ENCODE measurements around the gene SULT2B1.
"Not testable (repeated sequence)": the region's sequence is repeated elsewhere in the genome, so short reads cannot be mapped to it uniquely, and the experiment has no call there.

SULT2B1 gene

DNA sequence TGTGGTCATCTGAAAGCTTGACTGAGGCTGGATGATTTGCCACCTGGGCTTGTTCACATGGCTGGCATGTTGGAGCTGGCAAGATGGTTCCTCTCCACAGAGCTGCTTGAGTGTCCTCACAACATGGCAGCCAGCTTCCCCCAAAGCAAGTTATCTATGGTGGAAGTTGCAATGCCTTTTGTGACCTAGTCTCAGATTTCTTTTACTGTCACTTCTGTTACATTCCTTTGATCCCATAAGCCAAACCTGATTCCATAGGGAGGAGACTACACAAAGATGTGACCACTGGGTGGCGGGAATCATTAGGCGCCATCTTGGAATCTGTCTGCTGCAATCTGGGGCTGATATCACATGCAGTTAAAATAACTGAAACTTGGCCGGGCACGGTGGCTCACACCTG lies 22.8 kb upstream of the SULT2B1 start:
- no peak for DNase-seq (ENCODE audit: low read depth, low spot score)

DNA sequence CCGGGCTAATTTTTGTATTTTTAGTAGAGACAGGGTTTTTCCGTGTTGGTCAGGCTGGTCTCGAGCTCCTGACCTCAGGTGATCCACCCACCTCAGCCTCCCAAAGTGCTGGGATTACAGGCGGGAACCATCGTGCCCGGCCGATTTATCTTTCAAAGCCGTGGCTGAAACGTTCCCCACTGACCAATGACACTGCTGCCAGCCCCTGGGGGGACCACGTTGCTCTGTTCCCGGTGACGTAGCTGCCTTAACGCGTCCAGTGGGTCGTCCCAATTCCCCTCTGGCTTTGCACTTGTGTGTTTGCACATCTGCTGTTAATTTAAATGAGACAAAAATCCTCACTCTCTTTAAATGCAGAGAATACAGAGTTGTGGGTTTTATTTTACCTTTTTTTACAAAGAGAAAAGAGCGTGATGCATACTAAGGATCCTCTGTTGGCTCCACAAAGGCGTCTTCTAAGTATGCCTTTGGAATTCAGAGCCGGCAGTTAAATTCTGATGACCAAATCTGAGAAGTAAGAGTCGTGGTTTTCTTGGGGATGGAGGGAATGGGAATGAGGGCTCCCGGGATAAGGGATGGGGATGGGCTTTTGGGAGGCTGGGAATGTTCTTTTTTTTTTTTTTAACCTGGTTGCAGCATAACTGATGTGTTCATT lies 21.8 kb upstream of the SULT2B1 start:
- DNase-seq (ENCODE audit: low read depth, low spot score), result no peak

DNA sequence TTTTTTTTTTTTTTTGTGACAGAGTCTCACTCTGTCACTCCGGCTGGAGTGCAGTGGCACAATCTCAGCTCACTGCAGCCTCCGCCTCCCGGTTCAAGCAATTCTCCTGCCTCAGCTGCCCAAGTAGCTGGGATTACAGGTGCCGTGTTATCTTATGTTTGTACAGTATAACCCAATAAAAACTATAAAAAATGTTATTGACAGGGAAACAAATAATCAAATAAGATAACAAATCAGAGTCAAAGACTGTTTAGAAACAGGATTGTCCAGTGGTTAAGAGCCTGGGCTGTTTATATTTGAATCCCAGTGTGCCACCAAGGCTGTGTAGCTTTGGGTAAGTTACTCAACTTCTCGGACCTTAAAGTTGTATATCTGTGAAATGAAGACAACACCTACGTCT lies 21.2 kb upstream of the SULT2B1 start:
- DNase-seq (ENCODE audit: low read depth, low spot score), result no peak

DNA sequence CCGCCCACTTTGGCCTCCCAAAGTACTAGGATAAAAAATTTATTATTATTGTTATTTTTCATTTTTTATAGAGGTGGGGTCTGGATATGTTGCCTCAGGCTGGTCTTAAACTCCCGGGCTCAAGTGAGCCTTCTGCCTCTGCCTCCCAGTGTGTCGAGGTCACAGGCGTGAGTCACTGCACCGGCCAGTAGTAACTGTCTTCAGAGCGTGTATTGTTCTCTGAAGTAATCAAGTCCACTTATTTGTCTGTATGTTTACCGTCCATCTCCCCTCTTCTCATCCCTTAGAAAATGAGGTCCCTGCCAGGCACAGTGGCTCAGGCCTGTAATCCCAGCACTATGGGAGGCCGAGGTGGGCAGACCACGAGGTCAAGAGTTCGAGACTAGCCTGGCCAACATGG lies 18.2 kb upstream of the SULT2B1 start:
- no peak for DNase-seq (ENCODE audit: low read depth, low spot score)

DNA sequence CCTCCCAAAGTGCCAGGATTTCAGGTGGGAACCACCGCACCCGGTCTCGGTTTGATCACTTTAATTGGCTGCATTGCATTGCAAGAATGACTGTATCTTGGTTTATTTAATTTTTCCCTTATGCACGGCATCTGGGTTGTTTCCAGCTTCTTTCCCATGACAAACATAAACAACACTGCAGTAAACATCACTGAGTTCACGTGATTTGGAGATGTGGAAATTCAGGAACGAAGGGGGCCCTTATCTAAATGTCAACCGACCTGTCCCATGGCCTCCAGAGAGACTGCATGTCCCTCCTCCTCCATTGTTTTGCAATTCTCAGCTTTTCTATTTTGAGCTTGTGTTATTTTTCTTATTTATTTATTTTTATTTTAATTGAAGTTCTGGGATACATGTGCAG lies 14.4 kb upstream of the SULT2B1 start:
- DNase-seq (ENCODE audit: low read depth, low spot score), result no peak

DNA sequence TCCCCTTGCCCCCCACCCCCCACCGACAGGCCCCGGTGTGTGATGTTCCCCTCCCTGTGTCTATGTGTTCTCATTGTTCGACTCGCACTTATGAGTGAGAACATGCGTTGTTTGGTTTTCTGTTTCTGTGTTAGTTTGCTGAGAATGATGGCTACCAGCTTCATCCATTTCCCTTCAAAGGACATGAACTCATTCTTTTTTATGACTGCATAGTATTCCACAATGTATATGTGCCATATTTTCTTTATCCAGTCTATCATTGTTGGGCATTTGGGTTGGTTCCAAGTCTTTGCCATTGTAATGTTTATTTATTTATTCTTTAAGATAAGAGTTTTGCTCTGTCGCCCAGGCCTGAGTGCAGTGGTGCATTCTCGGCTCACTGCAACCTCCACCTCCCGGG lies 13.9 kb upstream of the SULT2B1 start:
- not testable (repeated sequence) for DNase-seq (ENCODE audit: low read depth, low spot score)

DNA sequence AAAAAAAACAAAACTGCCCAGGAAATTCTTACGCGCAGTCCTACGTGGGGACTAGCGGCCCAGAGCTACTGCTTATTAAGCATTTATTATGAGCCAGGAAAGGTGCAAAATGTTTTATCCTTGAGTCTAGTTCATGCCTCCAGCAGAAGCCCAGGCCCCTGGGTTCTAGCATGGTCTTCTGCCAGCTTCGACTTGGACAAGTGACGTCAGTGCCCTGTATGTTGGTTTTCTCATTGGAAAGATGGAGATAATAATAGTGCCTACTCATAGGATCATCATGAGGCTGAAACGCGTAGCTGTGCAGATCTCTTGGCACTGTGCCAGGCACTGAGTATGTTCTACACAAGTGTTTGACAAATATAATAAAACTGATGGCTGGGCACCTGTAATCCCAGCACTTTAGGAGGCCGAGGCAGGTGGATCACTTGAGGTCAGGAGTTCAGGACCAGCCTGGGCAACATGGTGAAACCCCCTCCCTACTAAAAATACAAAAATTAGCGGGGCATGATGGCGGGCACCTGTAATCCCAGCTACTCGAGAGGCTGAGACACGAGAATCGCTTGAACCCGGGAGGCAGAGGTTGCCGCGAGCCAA lies 12.4 kb upstream of the SULT2B1 start:
- DNase-seq (ENCODE audit: low read depth, low spot score), result no peak

DNA sequence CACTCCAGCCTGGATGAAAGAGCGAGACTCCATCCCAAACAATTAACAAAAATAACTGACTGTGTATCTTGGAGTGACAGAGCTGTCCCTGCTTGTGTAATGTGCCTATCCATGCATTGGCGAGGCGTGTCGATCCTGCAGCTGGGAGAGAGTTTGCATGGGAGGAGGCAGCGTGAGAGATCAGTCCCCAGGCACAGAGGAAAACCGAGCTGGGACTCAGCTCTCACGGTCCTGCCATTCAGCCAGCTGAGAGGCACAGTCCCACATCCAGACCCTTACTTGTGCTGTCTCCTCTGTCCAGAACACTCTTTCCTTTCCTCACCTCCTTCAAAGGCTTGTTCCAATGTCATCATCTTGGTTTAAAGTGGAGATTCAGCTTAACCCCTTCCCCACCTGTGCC lies 11.9 kb upstream of the SULT2B1 start:
- DNase-seq (ENCODE audit: low read depth, low spot score), result no peak

DNA sequence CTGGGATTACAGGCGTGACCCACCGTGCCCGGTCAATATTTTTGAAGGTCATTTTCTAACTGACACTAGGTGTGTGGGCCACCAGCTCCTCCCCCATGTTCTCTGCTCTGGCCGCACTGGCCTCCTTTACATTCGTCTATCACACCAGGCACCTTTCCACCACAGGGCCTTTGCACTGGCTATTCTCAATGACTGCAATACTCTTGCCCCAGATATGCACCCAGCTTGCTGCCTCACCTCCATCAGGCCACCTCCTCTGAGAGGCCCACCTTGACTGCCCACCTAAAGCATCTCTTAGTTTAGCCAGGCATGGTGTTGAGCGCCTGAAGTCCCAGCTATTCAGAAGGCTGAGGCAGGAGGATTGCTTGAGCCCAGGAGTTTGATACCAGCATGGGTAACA lies 10.2 kb upstream of the SULT2B1 start:
- no peak for DNase-seq (ENCODE audit: low read depth, low spot score)

DNA sequence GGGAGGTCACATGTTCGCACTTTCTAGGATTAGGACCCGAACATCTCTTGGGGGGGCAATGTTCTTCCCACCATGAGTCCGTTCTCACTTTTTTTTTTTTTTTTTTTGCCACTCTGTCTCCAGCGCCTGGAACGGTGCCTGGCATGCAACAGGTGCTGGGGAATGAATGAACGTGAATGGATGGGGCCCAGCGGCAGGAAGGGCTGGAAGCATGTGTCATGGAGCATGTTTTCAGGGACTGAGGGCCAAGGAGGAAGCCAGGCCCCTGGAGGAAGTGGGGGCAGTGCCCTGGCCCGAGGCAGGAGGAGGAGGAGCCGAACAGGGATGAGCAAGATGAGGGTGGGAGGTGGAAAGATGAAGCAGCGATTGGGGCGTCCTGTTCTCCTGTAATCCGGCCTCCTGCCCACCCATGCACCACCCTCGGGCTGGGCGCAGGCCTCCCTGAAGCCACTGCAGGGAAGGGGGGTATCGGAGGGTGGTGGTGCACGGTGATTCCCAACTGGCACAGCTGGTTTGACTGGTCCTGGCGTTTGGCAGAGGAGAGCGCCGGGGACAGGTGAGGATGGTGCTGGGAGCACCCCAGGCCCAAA lies 8.8 kb upstream of the SULT2B1 start:
- no peak for DNase-seq (ENCODE audit: low read depth, low spot score)

DNA sequence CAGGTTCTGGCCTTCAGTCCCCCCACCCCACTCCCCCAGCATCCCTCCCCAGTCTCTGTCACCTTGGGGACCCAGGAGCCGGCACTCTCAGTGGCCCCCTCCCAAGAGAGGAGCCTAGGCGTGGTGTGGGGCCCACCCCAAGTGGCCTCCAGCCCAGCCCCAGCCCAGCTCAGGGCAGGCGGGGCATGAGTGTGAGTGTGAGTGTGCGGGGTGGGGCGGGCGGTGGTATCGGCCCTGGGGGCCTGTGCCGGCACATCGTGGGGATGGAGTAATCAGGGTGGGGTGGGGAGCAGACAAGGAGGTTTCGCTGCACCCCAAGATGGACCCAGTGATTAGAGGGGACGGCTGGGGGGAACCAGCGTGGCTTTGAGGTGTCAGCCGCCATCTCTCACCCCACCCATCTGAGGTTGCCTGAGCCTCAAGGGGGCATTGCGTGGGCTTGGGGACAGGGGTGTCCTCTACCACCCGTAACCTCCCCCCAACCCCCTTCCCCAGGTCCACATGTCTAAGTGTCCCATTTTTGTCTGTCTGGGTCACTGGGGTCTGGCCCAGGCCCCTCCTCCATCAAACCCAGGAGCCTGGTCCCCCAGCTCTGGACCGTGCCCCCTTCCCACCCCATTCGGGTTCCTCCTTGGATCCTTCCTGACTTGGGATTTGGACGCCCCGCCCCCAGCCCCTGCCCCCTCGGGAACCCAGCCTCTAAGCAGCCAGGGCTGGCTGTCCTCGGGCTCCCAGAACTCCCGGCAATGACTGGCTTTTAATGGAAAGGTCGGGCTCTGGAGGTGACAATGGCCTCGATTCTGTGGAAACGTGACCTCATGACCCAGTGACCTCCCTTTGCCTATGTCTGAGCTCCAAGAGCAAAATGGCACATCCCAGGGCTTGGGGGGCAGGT lies 6.9 kb upstream of the SULT2B1 start:
- no peak for DNase-seq (ENCODE audit: low read depth, low spot score)

DNA sequence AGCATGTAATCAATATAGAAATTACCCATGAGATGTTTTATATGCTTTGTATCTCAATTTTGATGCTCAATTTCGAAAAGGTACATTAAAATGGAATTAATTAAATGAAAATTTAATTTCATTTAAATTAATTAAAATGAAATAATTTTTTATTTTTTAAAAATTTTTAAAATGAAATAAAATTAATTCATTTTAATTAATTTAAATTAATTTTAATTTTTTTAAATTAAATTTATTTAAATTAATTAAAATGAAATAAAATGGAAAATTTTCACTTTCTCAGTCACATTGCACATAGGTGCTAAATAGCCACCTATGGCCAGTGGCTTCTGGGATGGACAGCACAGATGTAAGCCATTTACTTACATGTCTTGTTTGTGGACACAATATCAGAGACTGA lies 4.2 kb upstream of the SULT2B1 start:
- DNase-seq (ENCODE audit: low read depth, low spot score), result no peak

DNA sequence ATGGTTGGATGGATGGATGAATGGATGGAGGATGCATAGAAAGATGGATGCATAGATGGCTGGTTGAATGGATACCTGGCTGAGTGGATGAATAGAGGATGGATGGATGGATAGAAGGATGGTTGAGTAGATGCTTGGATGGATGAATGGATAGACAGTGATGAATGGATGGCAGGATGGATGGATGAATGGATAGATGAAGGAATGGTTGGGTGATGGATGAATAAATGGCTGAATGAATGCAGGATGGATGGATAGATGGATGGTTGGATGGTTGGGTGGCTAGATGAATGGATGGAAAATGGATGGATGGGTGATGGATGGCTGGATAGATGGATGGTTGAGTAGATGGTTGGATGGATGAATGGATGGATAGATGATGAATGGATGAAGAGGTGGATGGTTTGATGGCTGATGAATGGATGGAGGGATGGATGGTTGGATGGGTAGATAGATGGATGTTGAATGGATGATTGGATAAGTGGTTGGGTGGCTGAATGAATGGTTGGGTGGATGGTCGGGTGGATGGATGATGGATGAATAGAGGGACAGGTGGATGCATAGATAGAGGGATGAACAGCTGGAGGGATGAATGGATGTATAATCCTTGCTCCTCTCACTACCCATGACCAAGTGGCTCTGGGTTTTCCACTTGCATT lies 3.6 kb upstream of the SULT2B1 start:
- DNase-seq (ENCODE audit: low read depth, low spot score), result no peak

DNA sequence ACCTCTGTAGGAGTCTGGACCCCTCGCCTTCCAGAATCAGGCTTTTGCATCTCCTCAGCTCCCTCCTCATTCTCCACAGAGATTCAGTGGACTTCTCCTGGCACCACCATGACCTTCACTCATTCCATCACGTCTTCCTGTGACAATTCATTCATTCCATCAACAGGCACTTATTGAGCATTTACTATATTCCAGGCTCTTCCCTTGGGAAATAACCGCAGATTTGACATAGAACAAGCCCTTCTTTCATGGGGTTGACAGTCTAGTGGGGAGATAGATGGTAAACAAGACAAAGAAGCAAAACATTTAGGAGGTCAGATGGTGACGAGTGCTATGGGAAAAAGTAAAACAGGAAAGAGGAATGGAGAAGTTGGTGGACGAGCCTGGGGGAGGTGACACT lies 2.6 kb upstream of the SULT2B1 start:
- DNase-seq (ENCODE audit: low read depth, low spot score), result no peak

DNA sequence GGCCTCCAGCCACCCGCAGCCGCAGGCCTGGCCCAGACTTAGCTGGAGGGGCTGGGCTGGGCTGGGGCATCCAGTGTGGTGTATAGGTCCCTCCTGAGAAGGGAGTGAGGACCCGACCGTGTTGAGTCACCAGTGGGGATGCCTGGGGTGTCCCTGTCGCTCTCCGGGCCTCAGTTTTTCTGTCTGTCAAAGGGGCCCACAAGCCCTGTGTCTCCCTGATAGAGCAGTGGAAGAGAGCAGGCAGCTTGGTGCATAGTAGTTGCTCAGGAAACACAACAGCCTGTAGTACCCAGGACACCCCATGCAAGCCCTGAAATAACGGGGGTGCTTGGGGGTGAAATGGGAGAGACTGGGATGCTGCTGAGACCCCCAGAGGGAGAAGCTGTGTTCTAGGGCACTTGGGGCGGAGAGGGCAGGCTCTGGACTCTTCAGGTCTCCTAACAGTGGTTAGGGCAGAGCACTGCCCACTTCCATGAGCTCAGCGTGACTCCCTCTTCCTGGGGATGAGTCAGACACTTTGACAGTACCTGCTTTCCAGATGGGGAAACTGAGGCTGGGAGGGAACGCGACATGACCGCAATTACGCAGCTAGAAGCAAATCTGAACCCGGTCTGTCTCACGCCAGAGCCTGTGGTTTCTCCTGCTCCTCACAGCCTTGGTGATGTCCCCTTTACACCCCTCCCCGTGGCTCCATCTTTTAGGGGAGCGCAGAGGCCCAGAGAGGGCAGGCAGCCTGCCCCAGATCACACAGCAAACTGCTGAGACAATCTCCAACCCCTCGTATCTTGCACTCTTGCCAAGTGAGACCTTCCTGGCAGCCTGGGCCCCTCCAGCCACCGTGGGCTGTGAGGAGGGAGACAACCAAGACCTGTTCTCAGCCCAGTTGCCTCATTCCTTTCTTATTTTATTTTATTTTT lies 692 bp downstream of the SULT2B1 start:
- DNase-seq (ENCODE audit: low read depth, low spot score), result no peak

DNA sequence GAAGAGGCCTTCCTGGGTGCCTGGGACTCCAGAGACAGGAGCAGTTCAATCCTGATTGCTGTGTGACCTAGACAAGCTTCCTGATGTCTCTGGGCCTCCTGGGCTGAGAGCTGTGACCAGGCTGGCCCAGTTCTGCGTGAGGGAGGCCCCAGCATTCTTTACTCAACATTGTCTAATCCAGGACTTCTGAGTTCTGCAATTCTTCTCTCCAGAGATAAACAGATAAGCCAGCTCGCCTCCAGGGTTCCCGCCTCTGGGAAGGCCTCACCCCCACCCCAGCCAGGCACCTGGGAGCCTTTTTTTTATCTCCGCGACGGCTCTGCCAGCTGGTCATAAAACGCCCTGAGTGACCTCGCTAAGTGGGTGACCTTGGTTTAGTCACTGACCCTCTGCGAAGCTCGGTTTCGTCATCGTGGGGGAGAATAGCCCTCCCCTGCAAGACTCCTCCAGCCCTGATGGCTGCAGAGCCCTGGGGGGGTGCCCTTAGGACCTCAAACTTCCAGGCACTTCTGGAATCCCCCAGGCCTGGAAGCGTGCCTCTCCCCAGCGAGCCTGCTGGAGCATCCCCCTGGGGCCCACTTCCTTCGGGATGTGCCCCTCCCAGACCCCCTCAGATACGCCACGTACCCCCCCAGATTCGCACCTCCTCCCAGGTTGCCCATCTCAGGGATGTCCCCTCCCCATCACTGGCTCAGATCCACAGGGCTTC lies 1.9 kb downstream of the SULT2B1 start:
- DNase-seq (ENCODE audit: low read depth, low spot score), result no peak

DNA sequence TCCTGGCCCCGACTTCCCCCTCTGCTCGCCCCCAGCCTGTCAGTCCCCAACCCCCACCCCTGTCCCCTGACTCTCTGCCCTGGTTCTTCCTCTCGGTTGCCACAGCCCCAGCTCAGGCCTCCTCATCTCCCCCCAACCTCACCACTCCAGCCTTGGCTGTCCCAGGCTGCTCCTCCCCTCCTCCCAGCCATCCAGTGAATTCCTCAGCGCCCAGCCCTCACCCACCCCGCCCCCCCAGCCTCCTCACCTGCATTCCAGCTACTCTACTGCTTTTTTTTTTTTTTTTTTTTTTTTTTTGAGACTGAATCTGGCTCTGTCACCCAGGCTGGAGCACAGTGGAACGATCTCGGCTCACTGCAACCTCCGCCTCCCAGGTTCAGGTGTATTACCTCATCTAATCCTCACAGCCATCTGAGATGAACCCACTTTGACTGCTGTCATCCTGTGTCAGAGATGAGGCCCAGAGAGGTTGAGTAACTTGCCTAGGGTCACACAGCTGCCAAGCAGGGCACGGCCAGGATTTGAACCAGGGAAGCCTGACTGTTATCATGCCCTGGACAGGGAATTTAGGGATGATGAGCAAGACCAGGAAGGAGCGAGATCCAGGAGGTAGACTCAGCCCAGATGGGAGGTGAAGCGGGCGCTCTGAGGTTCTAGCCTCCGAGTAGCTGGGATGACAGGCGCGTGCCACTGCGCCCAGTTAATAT lies 2.6 kb downstream of the SULT2B1 start:
- no peak for DNase-seq (ENCODE audit: low read depth, low spot score)

DNA sequence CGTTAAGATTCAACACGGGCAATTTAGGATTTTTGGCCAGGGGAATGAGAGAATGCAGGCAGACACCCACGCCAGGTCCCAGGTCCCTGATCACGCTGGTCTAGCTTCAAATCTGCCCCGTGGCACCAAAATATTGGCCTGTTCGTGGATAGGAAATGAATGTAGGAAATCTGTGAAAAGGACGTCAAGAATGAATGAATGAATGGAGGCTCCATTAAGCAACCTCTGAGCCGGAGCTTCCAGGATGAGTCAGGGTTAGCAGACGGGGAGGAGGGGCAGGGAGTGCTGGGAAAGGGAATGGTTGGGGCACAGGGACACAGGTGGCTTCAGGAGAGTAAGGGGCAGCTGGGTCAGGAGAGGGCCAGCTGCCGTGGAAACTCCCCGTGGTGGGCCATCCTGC lies 4.2 kb downstream of the SULT2B1 start:
- DNase-seq (ENCODE audit: low read depth, low spot score), result no peak

DNA sequence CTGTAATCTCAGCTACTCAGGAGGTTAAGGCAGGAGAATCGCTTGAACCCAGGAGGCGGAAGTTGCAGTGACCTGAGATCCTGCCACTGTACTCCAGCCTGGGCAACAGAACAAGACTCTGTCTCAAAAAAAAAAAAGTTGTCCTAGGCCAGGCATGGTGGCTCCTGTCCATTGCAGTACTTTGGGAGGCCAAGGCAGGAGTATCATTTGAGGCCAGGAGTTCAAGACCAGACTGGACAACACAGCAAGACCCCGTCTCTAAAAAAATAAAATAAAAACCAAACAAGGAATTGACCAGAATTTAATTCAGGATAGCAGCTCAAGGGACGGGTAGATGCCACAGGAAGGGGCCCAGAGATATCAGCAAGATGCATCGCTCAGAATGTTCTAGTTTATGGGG lies 4.9 kb downstream of the SULT2B1 start:
- no peak for DNase-seq (ENCODE audit: low read depth, low spot score)
